Ammon's horn (tissue), 1 donor: Measurements from ENCODE around the gene PDHX.

Source experiments
- DNase-seq: peaks from one replicate; pipeline ENCODE4 v3.0.0-alpha.2; 2016; ENCODE audit warnings: low spot score

Gene PDHX

DNA sequence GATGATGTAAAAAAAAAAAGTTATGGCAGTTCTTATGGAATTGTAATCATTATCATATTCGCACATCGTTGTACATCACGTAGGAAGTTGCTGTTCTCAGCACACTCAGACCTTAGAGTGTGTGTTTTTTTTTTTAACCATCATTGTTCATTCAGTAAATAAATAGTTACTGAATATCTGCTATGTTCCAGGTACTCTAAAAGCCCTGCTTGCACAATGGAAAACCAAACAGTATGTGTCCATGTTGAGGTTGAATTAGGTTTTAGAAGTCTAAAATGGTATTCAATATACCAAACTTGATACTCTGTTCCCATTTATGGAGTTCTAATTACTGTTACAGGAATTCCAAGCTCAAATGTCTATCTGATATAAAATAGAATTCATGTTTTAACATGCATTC lies 41.2 kb downstream of the PDHX start:
- no peak for DNase-seq

DNA sequence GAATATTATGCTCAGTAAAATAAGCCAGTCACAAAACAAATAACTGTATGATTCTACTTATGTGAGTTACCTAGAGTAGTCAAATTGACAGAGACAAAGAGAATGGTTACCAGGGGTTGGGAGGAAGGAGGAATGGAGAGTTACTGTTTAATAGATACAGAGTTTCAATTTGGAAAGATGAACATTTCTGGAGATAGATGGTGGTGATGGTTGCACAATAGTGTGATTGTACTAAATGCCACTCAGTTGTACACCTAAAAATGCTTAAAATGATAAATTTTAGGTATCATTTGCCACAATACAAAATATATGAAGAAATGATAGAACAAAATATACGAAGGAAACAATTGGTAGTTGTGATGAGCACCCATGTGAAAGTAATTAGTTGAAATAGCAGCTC lies 43.4 kb downstream of the PDHX start:
- DNase-seq, result no peak

DNA sequence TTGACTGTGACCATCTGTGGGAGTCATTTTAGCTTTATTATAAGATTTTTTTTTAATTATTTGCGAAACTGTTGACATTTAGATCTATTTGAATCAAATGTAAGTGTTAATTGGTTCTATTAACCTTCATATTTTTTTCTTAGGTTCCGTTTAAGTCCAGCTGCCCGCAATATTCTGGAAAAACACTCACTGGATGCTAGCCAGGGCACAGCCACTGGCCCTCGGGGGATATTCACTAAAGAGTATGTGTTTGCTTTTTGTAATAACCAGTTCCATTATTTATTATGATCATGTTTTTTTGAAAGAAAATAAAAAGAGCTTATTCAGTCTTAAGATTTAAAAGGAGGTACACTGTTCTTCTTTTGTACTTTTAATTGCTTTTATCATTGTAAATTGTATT lies 43.9 kb downstream of the PDHX start:
- peak; percentile 52 for DNase-seq

DNA sequence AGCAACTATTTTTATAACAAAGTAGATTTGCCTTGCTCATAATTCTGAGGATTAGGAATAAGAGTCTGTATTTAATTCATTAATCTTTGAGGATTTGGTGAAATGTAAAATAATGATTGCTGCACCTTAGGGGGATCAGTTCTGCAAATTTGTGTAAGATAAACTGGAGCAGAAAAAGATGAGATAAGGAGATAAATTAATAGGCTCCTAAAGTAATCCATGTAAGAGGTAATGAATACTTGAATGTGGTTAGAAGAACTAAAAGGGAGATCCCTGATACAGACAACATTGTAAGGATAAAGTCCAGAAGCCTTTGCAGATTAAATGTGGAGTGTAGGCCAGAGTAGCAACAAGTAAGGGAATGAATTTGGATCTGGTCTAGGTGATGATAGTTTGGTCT lies 45.6 kb downstream of the PDHX start:
- no peak for DNase-seq

DNA sequence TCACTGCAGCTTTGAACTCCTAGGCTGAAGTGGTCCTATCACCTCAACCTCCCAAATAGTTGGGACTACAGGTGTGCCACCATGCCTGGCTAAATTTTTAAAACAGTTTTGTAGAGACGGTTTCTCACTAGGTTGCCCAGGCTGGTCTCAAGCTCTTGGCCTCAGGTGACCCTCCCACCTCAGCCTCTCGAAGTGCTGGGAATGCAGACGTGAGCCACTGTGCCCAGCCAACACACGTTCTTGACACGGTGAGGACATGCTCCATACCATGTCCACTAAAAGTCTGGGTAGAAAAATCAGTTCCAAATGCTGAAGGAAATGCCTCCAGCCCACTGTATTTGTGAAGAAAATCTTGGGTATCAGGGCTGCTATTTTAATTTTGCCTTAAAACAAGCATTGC lies 46.9 kb downstream of the PDHX start:
- DNase-seq, result no peak

DNA sequence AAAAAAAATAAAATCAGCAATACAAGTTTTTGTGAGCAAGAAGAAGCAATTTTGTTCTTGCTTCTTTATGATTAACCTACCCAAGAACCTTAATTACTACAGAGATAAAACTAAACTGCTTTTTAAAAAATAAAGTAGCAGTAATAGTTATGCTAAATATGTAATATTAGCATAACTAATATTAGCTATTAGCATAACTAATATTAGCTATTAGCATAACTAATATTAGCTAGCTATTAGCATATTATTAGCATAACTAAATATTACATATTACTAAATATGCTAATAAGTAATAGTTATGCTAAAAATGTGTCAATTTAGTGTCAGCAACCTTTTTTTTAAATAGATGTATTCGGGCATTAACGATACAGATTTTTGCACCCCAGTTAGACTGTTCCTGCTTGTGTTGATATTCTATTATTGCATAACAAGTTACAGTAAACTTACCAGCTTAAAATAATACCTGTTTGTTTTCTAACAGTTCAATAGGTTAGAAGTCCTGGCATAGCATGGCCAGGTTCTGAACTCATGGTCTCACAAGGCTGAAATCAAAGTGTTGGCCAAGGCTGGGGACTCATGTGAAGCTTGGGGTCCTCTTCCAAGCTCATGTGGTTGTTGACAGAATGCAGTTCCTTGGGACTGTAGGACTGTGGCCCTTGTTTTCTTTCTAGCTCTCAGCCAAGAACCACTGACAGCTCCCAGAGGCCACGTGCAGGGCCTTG lies 48.4 kb downstream of the PDHX start:
- DNase-seq, result no peak

DNA sequence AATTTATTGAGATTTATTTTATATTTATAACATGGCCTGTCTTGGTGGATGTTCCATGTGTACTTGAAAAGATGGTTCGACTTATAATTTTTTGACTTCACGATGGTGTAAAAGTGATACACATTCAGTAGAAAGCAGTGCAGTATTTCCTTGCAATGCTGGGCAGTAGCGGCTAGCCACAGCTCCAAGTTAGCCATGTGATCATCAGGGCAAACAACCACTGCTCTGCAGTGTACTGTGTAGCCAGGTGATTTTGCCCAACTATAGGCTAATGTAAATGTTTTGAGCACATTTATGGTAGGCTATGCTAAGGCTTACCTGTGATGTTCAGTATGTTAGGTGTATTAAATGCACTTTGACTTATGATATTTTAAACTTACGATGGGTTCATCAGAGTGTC lies 52.4 kb downstream of the PDHX start:
- DNase-seq, result no peak

DNA sequence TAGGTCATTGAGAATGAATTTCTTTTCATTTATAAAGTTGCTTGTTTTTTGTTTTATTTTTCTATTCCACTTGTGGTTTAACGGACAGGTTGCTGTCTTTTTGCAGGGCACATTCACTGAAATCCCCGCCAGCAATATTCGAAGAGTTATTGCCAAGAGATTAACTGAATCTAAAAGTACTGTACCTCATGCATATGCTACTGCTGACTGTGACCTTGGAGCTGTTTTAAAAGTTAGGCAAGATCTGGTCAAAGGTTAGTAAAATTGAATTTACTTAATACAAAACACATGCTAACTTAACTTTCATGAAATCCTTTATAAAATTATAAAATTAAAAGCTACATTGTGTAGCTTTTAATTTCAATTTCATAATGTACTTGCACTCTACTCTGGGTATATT lies 53.6 kb downstream of the PDHX start:
- no peak for DNase-seq

DNA sequence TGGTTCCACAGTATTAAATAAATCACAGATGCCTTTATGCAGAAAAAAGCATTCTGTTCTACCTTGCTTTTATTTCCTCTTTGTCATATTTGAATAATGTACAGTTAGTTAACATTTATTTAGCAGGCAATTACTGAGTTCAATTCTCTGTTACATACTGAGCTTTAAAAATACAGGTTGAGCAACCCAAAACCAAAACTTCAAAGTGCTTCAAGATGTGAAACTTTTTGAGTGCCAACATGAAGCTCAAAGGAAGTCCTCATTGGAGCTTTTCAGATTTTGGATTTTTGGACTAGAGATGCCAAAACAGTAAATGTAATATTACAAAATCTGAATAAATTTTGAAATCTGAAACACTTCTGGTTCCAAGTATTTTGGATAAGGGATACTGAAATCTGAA lies 54.1 kb downstream of the PDHX start:
- no peak for DNase-seq

DNA sequence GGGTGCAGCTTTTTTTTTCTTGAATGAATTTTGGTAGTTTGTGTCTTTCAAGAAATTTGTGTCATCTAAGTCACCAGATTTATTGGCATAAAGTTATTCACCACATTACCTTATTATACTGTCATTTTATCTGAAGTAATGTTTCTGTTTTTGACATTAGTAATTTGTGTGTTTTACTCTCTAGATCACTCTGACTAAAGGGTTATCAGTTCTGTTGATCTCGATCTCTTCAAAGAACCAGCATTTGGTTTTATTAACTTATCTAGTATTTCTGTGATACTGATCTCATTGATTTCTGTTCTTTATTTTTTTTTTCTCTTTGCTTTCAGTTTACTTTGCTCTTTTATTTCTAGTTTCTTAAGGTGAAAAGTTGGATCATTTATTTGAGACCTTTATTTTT lies 55.5 kb downstream of the PDHX start:
- DNase-seq, result no peak

DNA sequence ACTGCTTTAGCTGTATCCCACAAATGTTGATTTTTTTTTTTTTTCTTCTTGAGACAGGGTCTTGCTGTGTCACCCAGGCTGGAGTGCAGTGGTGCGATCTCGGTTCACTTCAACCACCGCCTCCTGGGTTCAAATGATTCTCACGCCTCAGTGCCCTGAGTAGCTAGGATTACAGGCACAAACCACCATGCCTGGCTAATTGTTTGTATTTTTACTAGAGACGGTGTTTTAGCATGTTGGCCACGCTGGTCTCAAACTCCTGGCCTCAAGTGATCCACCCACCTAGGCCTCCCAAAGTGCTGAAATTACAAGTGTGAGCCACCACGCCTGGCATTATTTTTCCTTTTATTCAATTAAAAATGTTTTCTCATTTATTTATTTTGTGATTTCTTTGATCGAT lies 55.9 kb downstream of the PDHX start:
- no peak for DNase-seq

DNA sequence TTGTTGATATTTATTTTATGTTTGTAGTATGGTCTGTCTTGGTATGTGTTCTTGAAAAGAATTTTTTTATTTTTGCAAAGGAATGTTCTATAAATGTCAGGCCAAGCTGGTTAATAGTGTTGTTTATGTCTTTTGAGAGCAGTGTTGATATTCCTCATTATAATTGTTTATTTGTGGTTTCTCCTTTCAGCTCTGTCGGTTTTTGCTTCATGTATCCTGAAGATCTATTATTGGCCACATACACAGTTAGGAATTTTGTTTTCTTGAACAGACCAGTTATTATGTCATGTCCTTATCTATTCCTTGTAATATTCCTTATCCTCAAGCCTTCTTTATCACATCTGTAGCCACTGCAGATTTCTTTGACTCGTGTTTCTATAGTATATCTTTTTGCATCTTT lies 56.5 kb downstream of the PDHX start:
- DNase-seq, result no peak

DNA sequence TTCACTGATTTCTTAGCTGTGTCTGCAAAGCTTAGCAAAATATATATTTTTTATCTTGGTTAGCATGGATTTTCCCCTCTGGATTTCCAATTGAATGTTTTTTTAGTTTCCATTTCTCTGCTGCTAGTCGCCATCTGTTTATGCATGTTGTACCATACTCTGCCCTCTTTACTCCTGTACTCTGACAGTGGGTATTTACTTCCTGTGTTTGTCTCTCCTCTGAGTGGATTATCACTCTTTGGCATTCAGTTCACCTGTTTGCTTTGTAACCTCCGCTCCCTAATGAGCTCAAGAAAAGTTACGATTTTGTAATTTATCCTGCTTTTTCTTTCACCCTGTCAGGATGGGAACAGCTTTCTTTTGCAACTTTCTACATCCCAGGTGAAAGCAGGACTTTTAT lies 59.1 kb downstream of the PDHX start:
- no peak for DNase-seq

DNA sequence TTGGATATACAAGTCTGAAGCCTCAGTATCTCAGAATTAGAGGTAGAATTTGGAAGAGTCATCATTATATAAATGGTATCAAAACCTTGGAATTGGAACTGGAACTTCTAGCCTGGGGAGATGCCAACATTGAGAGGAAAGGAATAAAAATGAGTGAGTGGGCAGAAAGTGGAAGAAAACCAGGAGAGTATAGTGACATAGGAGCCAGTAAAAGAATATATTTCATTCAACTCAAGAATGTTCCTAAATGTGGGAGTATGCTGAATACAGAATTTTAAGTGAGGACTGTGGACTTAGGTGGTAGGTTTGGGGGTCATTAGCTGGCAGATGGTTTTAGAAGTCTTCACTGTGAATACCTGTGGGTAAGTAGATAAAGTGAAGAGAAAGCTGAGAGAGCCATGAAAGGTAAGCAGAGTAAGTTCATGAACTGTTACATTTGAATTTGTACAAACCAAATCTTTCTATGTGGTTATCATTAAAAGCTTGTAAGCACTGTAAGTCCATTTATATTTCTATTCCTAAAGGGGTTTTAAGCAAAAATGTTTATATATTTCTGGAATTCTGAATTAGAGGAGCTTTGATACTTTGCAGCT lies 60.2 kb downstream of the PDHX start:
- no peak for DNase-seq

DNA sequence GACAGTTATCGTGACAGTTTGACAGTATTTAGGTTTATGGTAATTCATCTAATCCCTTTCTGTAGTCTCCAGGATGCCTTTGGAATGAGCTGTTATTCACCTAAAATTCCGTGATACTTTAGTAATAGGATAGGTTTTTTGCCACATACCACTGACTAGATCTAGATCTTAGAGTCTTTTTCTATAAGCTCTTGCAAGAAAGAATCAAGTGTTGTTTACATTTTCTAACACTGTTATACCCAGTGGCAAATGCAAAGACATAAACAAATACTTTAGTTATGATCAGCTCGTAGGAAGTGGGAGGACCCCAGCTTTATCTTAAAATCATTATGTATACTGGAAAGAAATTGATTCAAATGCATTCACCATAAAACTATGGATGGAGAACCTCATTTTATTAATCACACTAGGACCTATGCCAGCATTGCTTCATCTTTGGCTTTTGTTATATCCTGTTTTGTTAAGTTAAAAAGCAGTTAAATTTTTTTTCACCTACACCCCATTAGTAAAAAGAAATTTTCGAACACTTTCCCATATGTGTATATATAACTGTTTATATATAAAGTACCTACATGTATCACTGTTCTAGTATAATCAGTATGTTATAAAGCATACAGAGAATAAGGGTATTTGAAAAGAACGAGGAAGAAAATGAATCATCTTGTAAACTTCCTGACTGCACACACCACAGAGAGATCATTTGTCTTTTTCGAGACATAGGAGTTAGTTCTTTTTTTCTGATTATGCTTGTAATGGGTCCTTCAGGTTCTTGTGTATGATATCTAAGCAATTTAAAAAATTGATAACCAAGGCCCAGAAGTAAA lies 60.9 kb downstream of the PDHX start:
- no peak for DNase-seq

DNA sequence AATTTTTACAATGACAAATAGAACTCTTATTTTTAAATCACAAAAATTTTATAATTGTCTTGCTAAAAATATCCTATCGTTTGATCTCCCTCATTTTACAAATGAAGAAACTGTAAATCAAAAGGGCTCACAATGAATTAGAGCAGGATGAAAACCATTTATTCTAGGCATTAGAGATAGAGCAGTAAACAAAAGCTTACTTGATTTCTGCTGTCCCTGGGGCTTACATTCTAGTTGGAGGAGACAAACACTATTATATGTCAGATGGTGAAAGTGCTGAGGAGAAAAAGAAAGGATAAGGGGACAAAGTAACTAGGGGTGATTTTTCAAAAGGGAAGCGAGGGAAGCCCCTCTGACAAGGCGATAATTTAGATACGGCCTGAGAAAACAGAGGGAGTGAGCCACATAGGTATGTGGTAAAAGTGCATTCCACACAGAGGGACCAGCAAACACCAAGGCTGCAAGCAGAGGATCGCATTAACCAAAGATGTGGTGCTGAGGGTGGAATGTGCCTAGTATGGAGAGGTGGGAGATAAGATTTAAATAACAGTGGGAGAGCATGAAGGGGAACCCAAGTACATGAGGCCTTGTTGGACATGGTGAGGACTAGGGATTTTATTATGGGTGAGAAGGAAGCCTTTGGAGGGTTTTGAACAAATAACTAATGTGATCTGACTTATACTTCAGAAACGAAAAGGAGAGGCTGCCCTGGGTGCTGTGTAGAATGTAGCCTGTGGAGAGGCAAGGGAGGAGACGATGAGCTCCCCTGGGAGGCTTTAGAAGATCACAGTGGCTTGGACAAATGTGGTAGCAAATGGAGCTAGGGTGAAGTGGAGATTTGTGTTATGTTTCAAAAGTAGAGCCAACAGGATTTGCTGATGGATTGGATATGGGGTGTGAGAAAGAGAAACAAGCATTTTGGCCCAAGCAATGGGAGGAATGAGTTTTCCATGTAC lies 62.1 kb downstream of the PDHX start:
- no peak for DNase-seq

DNA sequence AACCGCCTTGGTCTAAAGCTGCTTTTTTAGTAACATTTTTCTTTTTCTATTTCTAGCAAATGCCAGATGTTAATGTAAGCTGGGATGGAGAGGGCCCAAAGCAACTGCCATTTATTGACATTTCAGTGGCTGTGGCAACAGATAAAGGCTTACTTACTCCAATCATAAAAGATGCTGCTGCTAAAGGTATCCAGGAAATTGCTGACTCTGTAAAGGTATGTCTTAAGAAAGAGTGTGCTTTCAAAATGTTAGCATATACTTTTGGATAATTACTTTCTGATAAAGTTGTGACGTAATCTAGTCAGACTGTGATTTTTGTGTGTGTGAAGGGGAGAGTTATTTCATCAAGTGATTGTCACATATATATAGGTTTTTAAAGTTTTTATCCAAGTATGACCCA lies 68.1 kb downstream of the PDHX start:
- DNase-seq, result no peak

DNA sequence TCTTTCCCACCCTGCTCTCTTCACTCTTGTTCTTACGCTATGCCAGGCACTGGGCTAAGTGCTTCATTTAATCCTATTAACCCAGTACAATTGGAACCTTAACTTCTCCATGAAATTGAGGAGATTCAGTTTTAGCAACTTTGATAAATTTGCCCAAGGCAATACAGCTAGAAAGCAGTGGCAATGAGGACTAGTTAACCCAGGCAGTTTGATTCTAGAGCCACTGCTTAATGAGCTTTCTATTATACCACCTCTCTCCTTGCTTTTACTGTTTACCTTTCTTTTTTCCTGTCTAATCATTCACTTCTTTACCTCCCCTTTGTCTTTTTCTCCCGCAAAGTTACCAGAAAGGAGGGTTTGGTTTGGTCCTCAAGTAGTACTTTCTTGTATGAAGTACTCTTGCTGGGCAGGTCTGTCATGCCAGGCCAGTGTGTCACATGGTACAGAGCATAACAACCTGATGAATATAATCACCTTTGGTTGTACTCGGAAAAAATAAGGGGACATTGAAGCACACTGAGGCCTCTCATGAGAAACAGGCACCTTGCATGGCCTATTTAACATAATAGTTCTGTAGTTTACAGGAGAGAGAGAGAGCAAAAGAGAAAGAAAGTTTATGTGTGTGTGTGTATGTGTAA lies 70.6 kb downstream of the PDHX start:
- DNase-seq, result no peak

DNA sequence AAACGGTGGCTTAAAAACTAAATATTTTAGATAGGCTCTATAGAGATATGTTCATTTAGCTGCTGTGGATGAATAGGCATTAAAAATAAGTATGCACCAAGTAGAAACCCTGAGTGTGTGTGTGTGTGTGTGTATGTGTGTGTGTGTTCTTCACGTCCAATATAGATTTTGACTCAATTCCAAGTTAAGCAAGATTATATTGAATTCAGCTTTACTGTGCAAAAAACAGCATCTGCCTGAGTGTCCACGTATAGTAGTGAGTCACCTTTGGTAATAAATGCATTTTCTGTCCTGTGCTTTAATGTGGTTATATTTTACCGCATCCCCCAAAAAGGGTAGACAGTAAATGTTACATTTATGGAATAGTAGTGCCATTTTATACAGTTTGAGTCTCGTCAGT lies 71.2 kb downstream of the PDHX start:
- no peak for DNase-seq

DNA sequence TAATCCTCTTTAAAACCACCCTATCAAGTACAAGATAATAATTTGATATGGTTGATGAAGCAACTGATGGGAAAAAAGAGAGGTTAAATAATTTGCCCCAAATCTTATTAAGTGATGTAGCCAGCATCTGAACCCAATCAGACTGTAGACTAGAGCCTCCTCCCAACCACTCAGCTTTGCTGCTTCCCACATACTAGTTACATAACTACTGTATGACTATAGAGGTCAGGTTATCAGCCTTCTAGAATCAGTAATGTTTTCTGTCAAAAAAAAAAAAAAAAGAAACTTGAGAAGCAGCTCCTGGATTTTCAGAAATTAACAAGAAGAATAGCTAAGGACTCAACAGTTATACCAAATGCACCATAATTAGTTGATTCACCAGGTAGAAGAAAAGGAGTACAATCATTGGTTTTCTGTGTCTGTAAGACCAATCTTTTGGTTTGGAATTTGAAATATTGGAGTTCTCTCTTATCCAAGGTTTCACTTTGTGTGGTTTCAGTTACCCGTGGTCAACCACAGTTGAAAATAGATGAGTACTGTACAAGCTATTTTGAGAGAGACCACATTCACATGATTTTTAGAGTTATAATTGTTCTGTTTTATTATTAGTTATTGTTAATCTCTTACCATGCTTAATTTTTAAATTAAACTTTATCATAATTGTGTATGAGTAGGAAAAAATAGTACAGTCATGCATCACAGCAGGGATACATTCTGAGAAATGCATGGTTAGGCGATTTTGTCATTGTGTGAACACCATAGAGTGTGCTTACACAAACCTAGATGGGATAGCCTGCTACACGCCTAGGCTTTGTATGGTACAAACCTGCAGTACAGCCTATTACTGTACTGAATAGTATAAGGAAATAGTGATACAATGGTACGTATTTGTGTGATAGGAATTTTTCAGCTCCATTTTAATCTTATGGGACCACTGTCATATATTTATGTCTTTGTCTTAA lies 72.2 kb downstream of the PDHX start:
- DNase-seq, result no peak

DNA sequence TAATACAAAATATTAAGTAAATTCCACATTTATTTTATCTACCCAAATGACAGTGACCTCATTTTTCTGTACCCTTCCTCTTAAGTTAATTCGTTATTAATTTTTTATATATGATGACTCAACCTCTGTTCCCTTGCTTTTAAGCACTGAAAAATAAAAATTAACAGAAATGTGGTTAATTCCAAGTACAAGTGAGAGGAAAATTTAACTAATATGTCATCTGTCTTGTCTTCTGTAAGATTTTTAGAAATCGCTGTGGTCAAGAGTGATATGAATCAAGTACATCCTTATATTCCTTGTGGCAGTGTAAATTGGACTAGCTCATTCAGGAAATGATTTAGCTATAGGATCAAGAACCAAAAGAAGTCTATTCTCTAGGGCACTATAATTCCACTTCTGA lies 74.5 kb downstream of the PDHX start:
- no peak for DNase-seq
